H1 (cell line): ENCODE data around the gene METRNL. TPM values are rescaled to one million over a fixed set of nuclear protein-coding genes. Genes with fewer than 3 reads are reported as not detected.

ENCODE experiments used
- CTCF ChIA-PET: fragments of 300-600 bp; sonication (Branson Sonifier 250); formaldehyde crosslinking; loops from one replicate; lab custom pipeline; 2021; ENCODE audit not compliant: partially characterized antibody; lab: Charles Lee
- POLR2A ChIA-PET: fragments of 300-600 bp; sonication (Branson Sonifier 250); formaldehyde crosslinking; loops from one replicate; lab custom pipeline; 2021; ENCODE audit warnings: inconsistent platforms; ENCODE audit not compliant: partially characterized antibody; lab: Charles Lee
- DNase-seq, 2 experiments: peaks; one replicate each; pipeline versions ENCODE4 v3.0.0 to v3.0.0-alpha.2; 2010 to 2022; ENCODE audit warnings: low spot score in 2 of 2, low read depth in 1 of 2, mixed read lengths in 1 of 2
- FAIRE-seq: peaks from 2 replicates; lab custom pipeline; 2011; peaks lifted over from hg19 to GRCh38; lab: Jason Lieb, UNC
- H2AFZ ChIP-seq: 2 replicates; pipeline ENCODE4 v1.8.1; 2012; ENCODE audit warnings: low read length, inconsistent platforms
- H2AK5ac ChIP-seq: 2 replicates; pipeline ENCODE4 v1.6.1; 2013; ENCODE audit warnings: low read depth, low read length
- H2BK120ac ChIP-seq: replicated peaks from 2 replicates; pipeline ENCODE3; 2013; ENCODE audit warnings: low read depth, low read length, inconsistent platforms
- H2BK12ac ChIP-seq: 2 replicates; pipeline ENCODE4 v1.6.1; 2013; ENCODE audit warnings: low read depth, low read length
- H2BK15ac ChIP-seq: 2 replicates; pipeline ENCODE4 v1.6.1; 2013; ENCODE audit warnings: low read length
- H2BK20ac ChIP-seq: 2 replicates; pipeline ENCODE4 v1.6.1; 2013; ENCODE audit warnings: low read length
- H2BK5ac ChIP-seq: 2 replicates; pipeline ENCODE4 v1.6.1; 2013; ENCODE audit warnings: low read depth, low read length
- H3K14ac ChIP-seq: 2 replicates; pipeline ENCODE4 v1.6.1; 2013; ENCODE audit warnings: inconsistent platforms; ENCODE audit not compliant: insufficient read length
- H3K18ac ChIP-seq: 2 replicates; pipeline ENCODE4 v1.6.1; 2013; ENCODE audit warnings: low read length; ENCODE audit errors: extremely low read depth
- H3K23ac ChIP-seq: 2 replicates; pipeline ENCODE4 v1.6.1; 2013; ENCODE audit warnings: inconsistent platforms; ENCODE audit not compliant: insufficient read length
- H3K23me2 ChIP-seq: 2 replicates; pipeline ENCODE4 v1.6.1; 2013; ENCODE audit warnings: low read depth, low read length
- H3K27ac ChIP-seq: 2 replicates; pipeline ENCODE4 v1.6.1; 2011; ENCODE audit warnings: low read depth, low read length, inconsistent platforms
- H3K27me3 ChIP-seq, 4 experiments: replicated peaks in 1 of 4; 1 replicate in 1 of 4; 2 replicates in 3 of 4; pipeline versions ENCODE4 v1.6.1 to v1.8.1; 2011 to 2013; ENCODE audit warnings: low read length in 3 of 4, mild to moderate bottlenecking in 3 of 4, inconsistent platforms in 2 of 4, mixed read lengths in 2 of 4, moderate library complexity in 1 of 4; ENCODE audit not compliant: control insufficient read depth in 3 of 4, insufficient read depth in 3 of 4; ENCODE audit errors: extremely low read depth in 1 of 4
- H3K36me3 ChIP-seq, 4 experiments: 2 replicates each; pipeline versions ENCODE4 v1.6.1 to v1.8.1; 2011 to 2013; ENCODE audit warnings: mild to moderate bottlenecking in 4 of 4, low read length in 3 of 4, moderate library complexity in 2 of 4, control low read depth in 1 of 4, inconsistent platforms in 1 of 4; ENCODE audit not compliant: insufficient read depth in 4 of 4, control insufficient read depth in 2 of 4
- H3K4ac ChIP-seq: replicated peaks from 2 replicates; pipeline ENCODE3; 2013; ENCODE audit warnings: low read length, low read depth, mixed read lengths, inconsistent platforms; ENCODE audit not compliant: insufficient read length
- H3K4me1 ChIP-seq, 4 experiments: replicated peaks in 1 of 4; 1 replicate in 1 of 4; 2 replicates in 3 of 4; pipeline versions ENCODE4 v1.6.1 to v1.8.1; 2011 to 2013; ENCODE audit warnings: low read length in 3 of 4, inconsistent platforms in 2 of 4, mixed read lengths in 1 of 4; ENCODE audit not compliant: insufficient read depth in 4 of 4, control insufficient read depth in 3 of 4
- H3K4me2 ChIP-seq, 2 experiments: 2 replicates each; pipeline versions ENCODE4 v1.6.1 to v1.8.1; 2011 to 2013; ENCODE audit warnings: low read depth in 2 of 2, low read length in 2 of 2, control low read depth in 1 of 2, inconsistent platforms in 1 of 2, mild to moderate bottlenecking in 1 of 2; ENCODE audit not compliant: insufficient read depth in 1 of 2
- H3K4me3 ChIP-seq, 4 experiments: fragments of 200-600, 300-600 bp in 1 of 4; sonication (generic), shearing (Covaris generic), sonication (Bioruptor Twin) in 1 of 4; 2 replicates each; pipeline versions ENCODE4 v1.5.1 to v1.8.1; 2011 to 2016; ENCODE audit warnings: low read length in 4 of 4, low read depth in 3 of 4, control low read depth in 2 of 4, inconsistent platforms in 2 of 4, mild to moderate bottlenecking in 2 of 4, mixed read lengths in 1 of 4, moderate library complexity in 1 of 4; ENCODE audit not compliant: insufficient read depth in 2 of 4; ENCODE audit errors: extremely low read depth in 1 of 4
- H3K56ac ChIP-seq: replicated peaks from 2 replicates; pipeline ENCODE3; 2013; ENCODE audit warnings: low read depth, mild to moderate bottlenecking, mixed read lengths, low read length, inconsistent platforms; ENCODE audit not compliant: insufficient read length
- H3K79me1 ChIP-seq: 2 replicates; pipeline ENCODE4 v1.6.1; 2013; ENCODE audit warnings: low read depth, low read length, control low read depth
- H3K79me2 ChIP-seq, 2 experiments: 2 replicates each; pipeline versions ENCODE4 v1.6.1 to v1.8.1; 2012 to 2013; ENCODE audit warnings: low read length in 2 of 2, mild to moderate bottlenecking in 2 of 2, inconsistent platforms in 1 of 2; ENCODE audit not compliant: insufficient read depth in 2 of 2, control insufficient read depth in 1 of 2
- H3K9ac ChIP-seq, 4 experiments: replicated peaks in 1 of 4; 1 replicate in 1 of 4; 2 replicates in 3 of 4; pipeline versions ENCODE4 v1.6.1 to v1.8.1; 2011 to 2013; ENCODE audit warnings: low read depth in 3 of 4, low read length in 3 of 4, control low read depth in 2 of 4, mild to moderate bottlenecking in 2 of 4, moderate library complexity in 2 of 4, inconsistent platforms in 1 of 4; ENCODE audit errors: extremely low read depth in 1 of 4
- H3K9me3 ChIP-seq, 2 experiments: 2 replicates each; pipeline versions ENCODE4 v1.6.1 to v1.8.1; 2012 to 2013; ENCODE audit warnings: mild to moderate bottlenecking in 2 of 2, moderate library complexity in 2 of 2, control low read depth in 1 of 2, inconsistent platforms in 1 of 2, low read depth in 1 of 2, low read length in 1 of 2, mixed read lengths in 1 of 2; ENCODE audit not compliant: insufficient read depth in 2 of 2
- H4K20me1 ChIP-seq, 2 experiments: replicated peaks in 1 of 2; 2 replicates each; pipeline versions ENCODE3 to v1.8.1; 2011 to 2013; ENCODE audit warnings: inconsistent platforms in 2 of 2, low read length in 2 of 2, mild to moderate bottlenecking in 1 of 2; ENCODE audit not compliant: insufficient read depth in 2 of 2, control insufficient read depth in 1 of 2
- H4K5ac ChIP-seq: 2 replicates; pipeline ENCODE4 v1.6.1; 2013; ENCODE audit warnings: low read length, low read depth, mixed read lengths, inconsistent platforms; ENCODE audit not compliant: insufficient read length
- H4K8ac ChIP-seq: 2 replicates; pipeline ENCODE4 v1.8.0; 2013; ENCODE audit warnings: mild to moderate bottlenecking, moderate library complexity, low read length, inconsistent platforms; ENCODE audit not compliant: insufficient read depth; ENCODE audit errors: extremely low read depth
- H4K91ac ChIP-seq: replicated peaks from 2 replicates; pipeline ENCODE3; 2013; ENCODE audit warnings: low read length, mixed read lengths, inconsistent platforms; ENCODE audit not compliant: insufficient read length
- PHF8 ChIP-seq: fragments of 200-600 bp; sonication (generic); conservative IDR thresholded peaks from 2 replicates; pipeline ENCODE4 v1.7.1; 2012; ENCODE audit warnings: low read depth, mild to moderate bottlenecking, inconsistent platforms, low read length, moderate library complexity
- SUZ12 ChIP-seq: fragments of 200-600 bp; sonication (generic); IDR thresholded peaks from 2 replicates; pipeline ENCODE4 v1.6.1; 2012; ENCODE audit warnings: mild to moderate bottlenecking, inconsistent platforms, low read length, moderate library complexity, mixed read lengths
- WGBS, 2 experiments: shearing (Covaris generic) in 1 of 2; methylation state at CpG; one replicate each; pipeline versions ENCODE4 v1.1.6 to v1.1.7; 2013 to 2015; ENCODE audit warnings: low lambda C conversion rate in 2 of 2, mixed read lengths in 2 of 2, inconsistent platforms in 1 of 2, low coverage in 1 of 2, missing lambda C conversion rate in 1 of 2; ENCODE audit not compliant: insufficient replicate concordance in 2 of 2, insufficient coverage in 1 of 2, insufficient read length in 1 of 2; ENCODE audit errors: extremely low coverage in 1 of 2, missing lambda C conversion rate in 1 of 2; 5-methylcytosine and 5-hydroxymethylcytosine counted together
- polyA plus RNA-seq, 7 experiments: library from polyadenylated mRNA; depleted of rRNA in 3 of 7; stranded (reverse) in 5 of 7; unstranded in 2 of 7; fragments of >200 nt in 5 of 7; fragments of 200-250 nt in 2 of 7; gene quantifications; 1 replicate in 5 of 7; 2 replicates in 1 of 7; 4 replicates in 1 of 7; pipeline versions ENCODE4 v1.2.1 to v1.2.3, GENCODE V29; 2011 to 2013; ENCODE audit warnings: missing spikeins in 2 of 7, mixed read lengths in 2 of 7
- total RNA-seq: library from RNA; stranded (reverse); fragmentation: NEBNext Ultra II Directional; extraction: Animal tissue kit (Norgen Biotek cat#: 25700); gene quantifications from 2 replicates; pipeline ENCODE4 v1.2.1, GENCODE V29; 2021

METRNL gene
- total and polyA plus RNA-seq, 2 of the 8 experiments (the other 6 are each of a cell fraction or from before 2014, with no cell fraction given), result 13.9 to 14.2 TPM

DNA sequence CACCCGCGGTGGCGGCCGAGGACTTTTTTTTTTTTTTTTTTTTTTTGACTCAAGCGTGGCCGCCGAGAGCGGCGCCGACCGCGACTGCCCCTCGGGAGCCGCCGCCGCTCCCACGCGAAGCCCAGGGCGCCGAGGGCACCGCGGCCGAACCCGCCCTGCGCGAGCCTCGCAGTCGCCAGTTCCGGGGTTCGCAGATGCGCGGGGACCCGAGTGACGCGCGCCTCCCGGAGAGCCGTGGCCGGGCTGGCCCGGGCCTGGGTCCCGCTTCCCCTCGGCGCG is 1.1 kb downstream of the METRNL start:
- TF ChIP-seq SUZ12 (0 out of 2 replicates have a peak, but pooled peaks have one; percentile 3), PHF8 (no peak)
- WGBS, 2 experiments, result no CpG with 5 or more reads among the region's 44 CpGs
- Histone ChIP-seq H4K91ac (no peak overlapping the region), H2BK5ac (no peak overlapping the region), H3K4me2 (peak overlapping the region; percentile 65 to 70; a peak in 3 of 4 replicates), H4K5ac (no peak overlapping the region), H3K9me3 (no peaks in the 10 kb centered on the region), H4K8ac (no peak overlapping the region), H3K23me2 (peaks cover 5% of the 10 kb centered on the region; the same call in 1 of the 2 replicates), H3K18ac (no peak overlapping the region), H3K4me1 (peaks cover 11 to 31% (median 21%) of the 10 kb centered on the region in 4 experiments), H3K27ac (no peak overlapping the region), H3K56ac (no peak overlapping the region), H3K79me2 (peaks cover 0 to 18% of the 10 kb centered on the region in 2 experiments; a peak in 2 of 4 replicates), H2BK120ac (no peak overlapping the region), H2BK12ac (no peak overlapping the region), H3K4ac (no peak overlapping the region), H3K36me3 (no peaks in the 10 kb centered on the region), H3K14ac (no peak overlapping the region), H3K79me1 (peaks cover 10% of the 10 kb centered on the region; the same call in 1 of the 2 replicates), H3K23ac (no peak overlapping the region), H4K20me1 (peaks cover 11 to 18% of the 10 kb centered on the region in 2 experiments), H3K27me3 (peaks cover 11 to 44% (median 35%) of the 10 kb centered on the region in 4 experiments), H2BK20ac (no peak overlapping the region), H2AK5ac (no peak overlapping the region), H3K4me3 (peak overlapping the region; percentile 36 to 64 (median 51)), H3K9ac (peak overlapping the region in 1 of 4 experiments; percentile 59; a peak in 1 of 7 replicates), H2BK15ac (no peak overlapping the region), H2AFZ (no peak overlapping the region)
- CTCF ChIA-PET, result no interaction called here
- FAIRE-seq (no peak), DNase-seq (no peak)
- POLR2A ChIA-PET, result no interaction called here
